Spleen (tissue), 11 donors: ENCODE measurements around the gene NPC1. TPM values are rescaled to one million over a fixed set of nuclear protein-coding genes. Genes with fewer than 3 reads are reported as not detected.

ENCODE experiments used
- DNase-seq: peaks from one replicate; pipeline ENCODE4 v3.0.0-alpha.2; 2020
- H3K27ac ChIP-seq, 8 donors: fragments of 200-600 bp; sonication (generic) in 7 of 8; 1 replicate in 4 of 8; 2 replicates in 4 of 8; pipeline versions ENCODE4 v1.5.0 to v1.8.0; 2016 to 2021; ENCODE audit warnings: inconsistent platforms in 4 of 8, mild to moderate bottlenecking in 4 of 8, moderate library complexity in 1 of 8
- H3K27me3 ChIP-seq, 7 donors: fragments of 200-600 bp; sonication (generic) in 6 of 7; replicated peaks in 1 of 7; 1 replicate in 4 of 7; 2 replicates in 3 of 7; pipeline versions ENCODE4 v1.5.0 to v1.8.0; 2016 to 2021; ENCODE audit warnings: inconsistent platforms in 3 of 7, mild to moderate bottlenecking in 1 of 7
- H3K36me3 ChIP-seq, 6 donors: fragments of 200-600 bp; sonication (generic) in 5 of 6; 1 replicate in 4 of 6; 2 replicates in 2 of 6; pipeline versions ENCODE4 v1.5.0 to v1.8.0; 2016 to 2021; ENCODE audit warnings: inconsistent platforms in 2 of 6
- H3K4me1 ChIP-seq, 6 donors: fragments of 200-600 bp; sonication (generic) in 5 of 6; 1 replicate in 3 of 6; 2 replicates in 3 of 6; pipeline versions ENCODE4 v1.5.0 to v1.8.0; 2016 to 2021; ENCODE audit warnings: inconsistent platforms in 3 of 6
- H3K4me3 ChIP-seq, 8 donors: fragments of 200-600 bp; sonication (generic) in 7 of 8; 1 replicate in 4 of 8; 2 replicates in 4 of 8; pipeline versions ENCODE4 v1.5.0 to v1.8.0; 2016 to 2021; ENCODE audit warnings: inconsistent platforms in 4 of 8, mild to moderate bottlenecking in 4 of 8, moderate library complexity in 2 of 8
- H3K9me3 ChIP-seq, 8 donors: fragments of 200-600 bp; sonication (generic) in 7 of 8; 1 replicate in 4 of 8; 2 replicates in 4 of 8; pipeline versions ENCODE4 v1.5.0 to v1.8.0; 2016 to 2021; ENCODE audit warnings: inconsistent platforms in 4 of 8
- CTCF ChIP-seq, 11 experiments: fragments of 200-600 bp in 7 of 11; fragments of 450-650 bp in 4 of 11; sonication (generic) in 4 of 11; IDR thresholded peaks in 8 of 11; conservative IDR thresholded peaks in 3 of 11; 1 replicate in 7 of 11; 2 replicates in 4 of 11; pipeline versions ENCODE4 v1.4.0 to v1.8.0; 2016 to 2021; ENCODE audit warnings: antibody characterized with exemption in 11 of 11, inconsistent platforms in 4 of 11, mild to moderate bottlenecking in 1 of 11
- POLR2A ChIP-seq, 3 donors: fragments of 450-650 bp; IDR thresholded peaks; one replicate each; pipeline ENCODE4 v1.5.1; 2017; ENCODE audit warnings: antibody characterized with exemption in 3 of 3, mild to moderate bottlenecking in 1 of 3
- POLR2AphosphoS5 ChIP-seq, 3 donors: sonication (generic); formaldehyde crosslinking; IDR thresholded peaks; one replicate each; pipeline ENCODE4 v1.5.1; 2017; ENCODE audit warnings: antibody characterized with exemption in 3 of 3
- WGBS, 5 donors: extraction: QIAGEN DNeasy Blood & Tissue Kit in 3 of 5; methylation state at CpG; one replicate each; pipeline versions ENCODE4 v1.1.5 to v1.1.7; 2013 to 2018; 5-methylcytosine and 5-hydroxymethylcytosine counted together
- intact Hi-C: fragments of 100-400 bp; cut with DNase I; formaldehyde crosslinking; loops from one replicate; pipeline ENCODE4 v1.15.0; 2023; ENCODE audit warnings: low total_unique reads
- polyA plus RNA-seq, 3 donors: library from polyadenylated mRNA; stranded (reverse); fragments of 200-250 nt; gene quantifications; one replicate each; pipeline ENCODE4 v1.2.1, GENCODE V29; 2013
- total RNA-seq, 7 donors: library from RNA; depleted of rRNA in 3 of 7; stranded (reverse); fragments of >200 nt in 3 of 7; fragmentation: NEBNext Ultra II Directional in 4 of 7; extraction: Animal tissue kit (Norgen Biotek cat#: 25700) in 4 of 7; gene quantifications; one replicate each; pipeline versions ENCODE4 v1.1.0 to v1.2.1, GENCODE V29; 2016 to 2021
- donor health status: healthy with polysubstance abuse.
- donor health status: DM: no; HTN: no; CAD: no; lungs with moderate emphysema.
- donor health status: DM: no; HTN: no; CAD: no.
- donor health status: Bipolar disorder and iron deficiency.
- donor health status: healthy.
- donor health status: DM: no; HTN: no; CAD: no.
- donor health status: DM: yes; HTN: yes; CAD: no.

The NPC1 gene
- total and polyA plus RNA-seq, 10 donors: 8.1 to 84.2 (median 56.0) TPM

DNA sequence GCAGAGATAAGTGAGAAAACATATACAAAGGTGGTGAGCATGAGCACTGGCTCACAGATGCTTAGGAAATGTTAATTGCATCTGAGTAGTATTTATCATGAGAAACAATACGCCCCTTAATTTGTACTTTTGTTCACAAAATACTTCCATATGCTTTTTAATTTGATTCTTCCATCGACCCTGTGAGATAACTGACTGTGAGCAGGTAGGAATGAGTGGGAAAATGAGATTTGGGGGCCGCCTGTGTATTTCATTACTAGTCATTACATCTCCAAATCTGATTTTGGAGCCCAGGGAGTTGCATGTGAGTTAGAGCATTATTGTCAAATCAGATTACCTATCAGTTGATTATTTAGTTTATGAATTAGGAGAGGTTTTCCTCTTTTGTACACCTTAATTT is 36.7 kb upstream of the NPC1 start:
- no peaks in the 10 kb centered on the region for H3K36me3 ChIP-seq
- no peaks in the 10 kb centered on the region for H3K9me3 ChIP-seq
- DNase-seq: no peak
- no peak overlapping the region for H3K4me3 ChIP-seq
- H3K27me3 ChIP-seq: peaks cover 0 to 40% (median 14%) of the 10 kb centered on the region in 7 donors
- 90 to 95% (median 93%) methylated on average over 3 of the region's 3 CpGs for WGBS, 5 donors
- H3K27ac ChIP-seq: no peak overlapping the region
- intact Hi-C loops: loop anchor here (5.0 to 10.0 kb wide), 2 partner anchors 189 to 292 kb away; no protein-coding TSS in a partner anchor
- peaks cover 0 to 25% (median 16%) of the 10 kb centered on the region in 6 donors for H3K4me1 ChIP-seq
- TF ChIP-seq CTCF (IDR thresholded peaks at IDR 0.05 in 8 of 11, conservative IDR thresholded peaks at IDR 0.05 in 3 of 11) (no peak), POLR2A (IDR thresholded peaks at IDR 0.05) (no peak), POLR2AphosphoS5 (IDR thresholded peaks at IDR 0.05) (no peak)

GRCh38 chr18:23619388-23619881 is 33.1 kb upstream of the NPC1 start:
- peaks cover 0 to 25% (median 16%) of the 10 kb centered on the region in 6 donors for H3K4me1 ChIP-seq
- DNase-seq: peak; percentile 76
- H3K27ac ChIP-seq: no peak overlapping the region
- peak overlapping the region; percentile 22 to 68 (median 37) for H3K4me3 ChIP-seq
- intact Hi-C loops: no loop called here
- H3K27me3 ChIP-seq: peaks cover 0 to 43% (median 14%) of the 10 kb centered on the region in 7 donors
- H3K9me3 ChIP-seq: no peaks in the 10 kb centered on the region
- no peaks in the 10 kb centered on the region for H3K36me3 ChIP-seq
- WGBS, 5 donors: 1 to 4% (median 1%) methylated on average over 9 to 41 of the region's 41 CpGs
- TF ChIP-seq CTCF (IDR thresholded peaks at IDR 0.05 in 8 of 11, conservative IDR thresholded peaks at IDR 0.05 in 3 of 11): peak in 1 of 11 experiments; percentile 6
- TF ChIP-seq POLR2A (IDR thresholded peaks at IDR 0.05): no peak
- peak in 2 of 3 donors; percentile 29 to 38 for TF ChIP-seq POLR2AphosphoS5 (IDR thresholded peaks at IDR 0.05)

GRCh38 chr18:23618862-23619387 is 32.6 kb upstream of the NPC1 start:
- Histone ChIP-seq H3K4me1 (peaks cover 0 to 25% (median 16%) of the 10 kb centered on the region in 6 donors), H3K9me3 (no peaks in the 10 kb centered on the region), H3K27me3 (peaks cover 0 to 43% (median 14%) of the 10 kb centered on the region in 7 donors), H3K27ac (no peak overlapping the region), H3K36me3 (no peaks in the 10 kb centered on the region), H3K4me3 (peak overlapping the region; percentile 22 to 68 (median 37))
- 16 to 56% (median 29%) methylated on average over 8 to 18 of the region's 18 CpGs for WGBS, 5 donors
- TF ChIP-seq CTCF (IDR thresholded peaks at IDR 0.05 in 8 of 11, conservative IDR thresholded peaks at IDR 0.05 in 3 of 11): no peak
- no peak for TF ChIP-seq POLR2A (IDR thresholded peaks at IDR 0.05)
- TF ChIP-seq POLR2AphosphoS5 (IDR thresholded peaks at IDR 0.05): no peak
- peak; percentile 76 for DNase-seq
- intact Hi-C loops: no loop called here

DNA sequence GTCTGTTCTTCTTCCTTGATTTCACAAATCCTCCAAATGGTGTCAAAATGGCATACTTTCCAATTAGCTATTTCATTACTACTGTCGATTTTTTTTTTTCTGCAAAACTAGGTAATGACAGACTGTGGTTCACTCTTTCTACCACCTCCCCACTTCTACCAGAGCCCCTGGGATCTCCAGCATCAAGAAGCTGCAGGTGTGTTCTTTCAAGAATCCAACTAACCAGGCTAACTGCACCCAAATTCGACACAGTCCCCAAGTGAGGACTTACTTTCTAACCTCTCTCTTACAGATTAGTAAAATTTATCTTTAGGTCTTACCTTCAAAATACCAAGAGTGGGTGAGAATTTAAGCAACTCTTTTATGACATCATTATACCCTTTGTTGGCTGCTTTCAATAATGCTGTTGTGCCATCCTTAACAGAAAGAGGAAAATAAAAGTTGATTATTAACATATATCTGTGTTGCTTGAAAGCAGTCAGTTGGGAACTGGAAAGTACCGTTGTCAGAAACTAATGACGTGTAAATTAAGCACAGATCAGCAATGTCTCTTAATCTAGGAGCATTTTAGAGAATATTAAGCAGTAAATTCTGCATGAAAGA is 31.2 kb upstream of the NPC1 start:
- Histone ChIP-seq H3K27me3 (peaks cover 0 to 43% (median 14%) of the 10 kb centered on the region in 7 donors), H3K27ac (no peak overlapping the region), H3K36me3 (no peaks in the 10 kb centered on the region), H3K4me1 (peaks cover 0 to 25% (median 16%) of the 10 kb centered on the region in 6 donors), H3K9me3 (no peaks in the 10 kb centered on the region), H3K4me3 (no peak overlapping the region)
- 74 to 89% (median 77%) methylated on average over 4 of the region's 4 CpGs for WGBS, 5 donors
- TF ChIP-seq POLR2AphosphoS5 (IDR thresholded peaks at IDR 0.05) (no peak), POLR2A (IDR thresholded peaks at IDR 0.05) (no peak), CTCF (IDR thresholded peaks at IDR 0.05 in 8 of 11, conservative IDR thresholded peaks at IDR 0.05 in 3 of 11) (no peak)
- DNase-seq: no peak
- intact Hi-C loops: no loop called here
